ENCODE data around the gene OR2A42. TPM values are rescaled to one million over a fixed set of nuclear protein-coding genes. Genes with fewer than 3 reads are reported as not detected.
"Not testable (repeated sequence)": the region's sequence is repeated elsewhere in the genome, so short reads cannot be mapped to it uniquely, and the experiment has no call there.

OR2A42 gene
- total RNA-seq, 3 donors from 2014 or later (not counting 1 experiment from before 2014, with no cell fraction given) = not detected

- H3K4me1 ChIP-seq (ENCODE audit: control insufficient read depth, insufficient read depth, low read length); H3K27me3 Mint-ChIP-seq (ENCODE audit: low read depth in 2 of 2); DNase-seq; H3K9me3 Mint-ChIP-seq; H3K36me3 ChIP-seq (ENCODE audit: control insufficient read depth, insufficient read depth, low read length); H3K27ac ChIP-seq (ENCODE audit: low read length); H3K4me3 Mint-ChIP-seq; H3K27ac Mint-ChIP-seq; H3K4me1 Mint-ChIP-seq; H3K4me3 ChIP-seq (ENCODE audit: low read length); H3K36me3 Mint-ChIP-seq; intact Hi-C loops (cut with micrococcal nuclease); H3K9me3 ChIP-seq (ENCODE audit: control insufficient read depth, insufficient read depth, low read length); H3K27me3 ChIP-seq (ENCODE audit: control insufficient read depth, insufficient read depth, low read length); ATAC-seq: not testable (repeated sequence)
- WGBS (ENCODE audit: insufficient coverage) = no CpG with 5 or more reads among the region's 1 CpG
These were observed 8.4 kb upstream of the OR2A42 start for GRCh38 chr7:144247674-144248330.

- no CpG with 5 or more reads among the region's 5 CpGs for WGBS (ENCODE audit: insufficient coverage)
- H3K4me3 ChIP-seq (ENCODE audit: low read length); H3K4me3 Mint-ChIP-seq; H3K9me3 ChIP-seq (ENCODE audit: control insufficient read depth, insufficient read depth, low read length); H3K27me3 Mint-ChIP-seq (ENCODE audit: low read depth in 2 of 2); ATAC-seq; H3K27ac Mint-ChIP-seq; H3K4me1 Mint-ChIP-seq; H3K27ac ChIP-seq (ENCODE audit: low read length); DNase-seq; H3K36me3 ChIP-seq (ENCODE audit: control insufficient read depth, insufficient read depth, low read length); H3K4me1 ChIP-seq (ENCODE audit: control insufficient read depth, insufficient read depth, low read length); H3K36me3 Mint-ChIP-seq; H3K27me3 ChIP-seq (ENCODE audit: control insufficient read depth, insufficient read depth, low read length); H3K9me3 Mint-ChIP-seq; intact Hi-C loops (cut with micrococcal nuclease): not testable (repeated sequence)
These were observed 7.6 kb upstream of the OR2A42 start for GRCh38 chr7:144246967-144247366.

- intact Hi-C loops (cut with micrococcal nuclease); H3K4me3 ChIP-seq (ENCODE audit: low read length); H3K4me3 Mint-ChIP-seq; H3K4me1 Mint-ChIP-seq; H3K4me1 ChIP-seq (ENCODE audit: control insufficient read depth, insufficient read depth, low read length); H3K36me3 Mint-ChIP-seq; H3K27ac ChIP-seq (ENCODE audit: low read length); H3K27ac Mint-ChIP-seq; H3K9me3 ChIP-seq (ENCODE audit: control insufficient read depth, insufficient read depth, low read length); H3K27me3 Mint-ChIP-seq (ENCODE audit: low read depth in 2 of 2); H3K36me3 ChIP-seq (ENCODE audit: control insufficient read depth, insufficient read depth, low read length); H3K9me3 Mint-ChIP-seq; H3K27me3 ChIP-seq (ENCODE audit: control insufficient read depth, insufficient read depth, low read length); DNase-seq: not testable (repeated sequence)
- ATAC-seq = peak in 1 of 3 donors; percentile 27
- no CpG with 5 or more reads among the region's 2 CpGs for WGBS (ENCODE audit: insufficient coverage)
These were observed 6.0 kb upstream of the OR2A42 start for GRCh38 chr7:144245372-144245771.

GRCh38 chr7:144238530-144239082 lies 799 bp downstream of the OR2A42 start:
- intact Hi-C loops (cut with micrococcal nuclease); ATAC-seq; H3K4me3 Mint-ChIP-seq; H3K4me1 ChIP-seq (ENCODE audit: control insufficient read depth, insufficient read depth, low read length); H3K9me3 Mint-ChIP-seq; H3K27ac ChIP-seq (ENCODE audit: low read length); H3K27me3 Mint-ChIP-seq (ENCODE audit: low read depth in 2 of 2); H3K27me3 ChIP-seq (ENCODE audit: control insufficient read depth, insufficient read depth, low read length); H3K27ac Mint-ChIP-seq; H3K36me3 ChIP-seq (ENCODE audit: control insufficient read depth, insufficient read depth, low read length); H3K4me3 ChIP-seq (ENCODE audit: low read length); H3K4me1 Mint-ChIP-seq; H3K36me3 Mint-ChIP-seq; DNase-seq; H3K9me3 ChIP-seq (ENCODE audit: control insufficient read depth, insufficient read depth, low read length): not testable (repeated sequence)
- 100% methylated on average over 1 of the region's 2 CpGs for WGBS (ENCODE audit: insufficient coverage)

- H3K4me3 Mint-ChIP-seq; H3K36me3 ChIP-seq (ENCODE audit: control insufficient read depth, insufficient read depth, low read length); H3K27ac ChIP-seq (ENCODE audit: low read length); H3K4me1 ChIP-seq (ENCODE audit: control insufficient read depth, insufficient read depth, low read length); H3K36me3 Mint-ChIP-seq; ATAC-seq; H3K4me1 Mint-ChIP-seq; DNase-seq; H3K27ac Mint-ChIP-seq; H3K4me3 ChIP-seq (ENCODE audit: low read length); intact Hi-C loops (cut with micrococcal nuclease); H3K27me3 Mint-ChIP-seq (ENCODE audit: low read depth in 2 of 2); H3K9me3 Mint-ChIP-seq; H3K27me3 ChIP-seq (ENCODE audit: control insufficient read depth, insufficient read depth, low read length); H3K9me3 ChIP-seq (ENCODE audit: control insufficient read depth, insufficient read depth, low read length): not testable (repeated sequence)
- no CpG with 5 or more reads among the region's 1 CpG for WGBS (ENCODE audit: insufficient coverage)
These were observed 6.4 kb downstream of the OR2A42 start for GRCh38 chr7:144233039-144233438.

GRCh38 chr7:144231027-144231426 lies 8.4 kb downstream of the OR2A42 start:
- H3K4me3 ChIP-seq (ENCODE audit: low read length); intact Hi-C loops (cut with micrococcal nuclease); H3K4me3 Mint-ChIP-seq; H3K27ac ChIP-seq (ENCODE audit: low read length); H3K36me3 ChIP-seq (ENCODE audit: control insufficient read depth, insufficient read depth, low read length); H3K36me3 Mint-ChIP-seq; H3K27ac Mint-ChIP-seq; H3K9me3 Mint-ChIP-seq; H3K4me1 Mint-ChIP-seq; H3K9me3 ChIP-seq (ENCODE audit: control insufficient read depth, insufficient read depth, low read length); H3K27me3 ChIP-seq (ENCODE audit: control insufficient read depth, insufficient read depth, low read length); DNase-seq; H3K27me3 Mint-ChIP-seq (ENCODE audit: low read depth in 2 of 2); H3K4me1 ChIP-seq (ENCODE audit: control insufficient read depth, insufficient read depth, low read length); ATAC-seq: not testable (repeated sequence)
- WGBS (ENCODE audit: insufficient coverage) = no CpG with 5 or more reads among the region's 2 CpGs

GRCh38 chr7:144228810-144229209 lies 10.6 kb downstream of the OR2A42 start:
- H3K36me3 ChIP-seq (ENCODE audit: control insufficient read depth, insufficient read depth, low read length); H3K4me3 Mint-ChIP-seq; ATAC-seq; H3K4me1 ChIP-seq (ENCODE audit: control insufficient read depth, insufficient read depth, low read length); H3K27me3 Mint-ChIP-seq (ENCODE audit: low read depth in 2 of 2); H3K27ac ChIP-seq (ENCODE audit: low read length); DNase-seq; intact Hi-C loops (cut with micrococcal nuclease); H3K4me1 Mint-ChIP-seq; H3K36me3 Mint-ChIP-seq; H3K9me3 Mint-ChIP-seq; H3K27me3 ChIP-seq (ENCODE audit: control insufficient read depth, insufficient read depth, low read length); H3K9me3 ChIP-seq (ENCODE audit: control insufficient read depth, insufficient read depth, low read length); H3K4me3 ChIP-seq (ENCODE audit: low read length); H3K27ac Mint-ChIP-seq: not testable (repeated sequence)
- 60% methylated on average over 1 of the region's 3 CpGs for WGBS (ENCODE audit: insufficient coverage)

- H3K4me1 ChIP-seq (ENCODE audit: control insufficient read depth, insufficient read depth, low read length); H3K36me3 Mint-ChIP-seq; H3K4me3 Mint-ChIP-seq; H3K36me3 ChIP-seq (ENCODE audit: control insufficient read depth, insufficient read depth, low read length); H3K27ac ChIP-seq (ENCODE audit: low read length); H3K27ac Mint-ChIP-seq; H3K9me3 Mint-ChIP-seq; H3K27me3 ChIP-seq (ENCODE audit: control insufficient read depth, insufficient read depth, low read length); H3K4me3 ChIP-seq (ENCODE audit: low read length); H3K27me3 Mint-ChIP-seq (ENCODE audit: low read depth in 2 of 2); DNase-seq; H3K9me3 ChIP-seq (ENCODE audit: control insufficient read depth, insufficient read depth, low read length); ATAC-seq; H3K4me1 Mint-ChIP-seq; intact Hi-C loops (cut with micrococcal nuclease): not testable (repeated sequence)
- WGBS (ENCODE audit: insufficient coverage) = 45% methylated on average over 2 of the region's 4 CpGs
These were observed 12.5 kb downstream of the OR2A42 start for GRCh38 chr7:144226866-144227265.

All from natural killer cell (primary cell).